Stimulated activated CD8-positive, alpha-beta memory T cell treated with anti-CD3 and anti-CD28 coated beads, Interleukin-7, amount 100 ng/mL, for 4 hours (primary cell): ENCODE data around the gene ALAS1.
"Not testable (repeated sequence)": the region's sequence is repeated elsewhere in the genome, so short reads cannot be mapped to it uniquely, and the experiment has no call there.

Experiments
- DNase-seq, 2 donors: peaks; one replicate each; pipeline ENCODE4 v3.0.0-alpha.2; 2020; ENCODE audit warnings: low read depth in 2 of 2

The ALAS1 gene

DNA sequence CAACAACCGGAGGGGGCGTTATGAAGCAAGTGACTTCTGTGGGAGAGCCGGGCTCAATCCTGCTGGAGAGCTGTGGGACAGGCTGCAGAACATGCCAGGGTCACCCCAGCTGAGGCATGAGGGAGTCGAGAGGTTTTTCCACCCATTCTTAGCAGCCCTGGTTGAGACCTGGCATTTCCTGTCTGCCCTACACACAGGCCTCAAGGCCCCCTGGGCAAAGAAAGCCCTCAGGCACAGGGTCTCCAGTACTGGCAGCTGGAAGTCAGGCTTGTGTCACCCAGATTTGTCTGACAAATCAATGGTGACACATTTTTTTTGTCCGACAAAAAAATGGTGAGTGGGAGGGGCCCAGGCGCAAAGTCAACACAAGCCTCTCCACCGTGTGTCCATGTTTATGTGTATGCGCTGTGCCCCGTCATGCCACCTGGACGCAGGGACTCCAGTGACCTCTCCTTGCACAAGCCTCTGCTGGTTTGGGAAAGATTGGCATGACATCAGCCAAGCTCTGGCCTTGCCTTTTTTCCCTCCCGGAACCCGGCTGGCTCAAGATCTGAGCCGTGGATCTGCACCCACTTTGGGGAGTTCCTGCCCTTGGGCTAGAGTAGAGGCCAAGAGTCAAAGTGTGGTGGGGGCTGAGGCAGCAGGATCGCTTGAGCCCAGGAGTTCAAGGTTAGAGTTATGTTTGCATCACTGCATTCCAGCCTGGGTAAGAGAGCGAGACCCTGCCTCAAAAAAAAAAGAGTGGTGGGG lies 20.8 kb upstream of the ALAS1 start:
- no peak for DNase-seq

DNA sequence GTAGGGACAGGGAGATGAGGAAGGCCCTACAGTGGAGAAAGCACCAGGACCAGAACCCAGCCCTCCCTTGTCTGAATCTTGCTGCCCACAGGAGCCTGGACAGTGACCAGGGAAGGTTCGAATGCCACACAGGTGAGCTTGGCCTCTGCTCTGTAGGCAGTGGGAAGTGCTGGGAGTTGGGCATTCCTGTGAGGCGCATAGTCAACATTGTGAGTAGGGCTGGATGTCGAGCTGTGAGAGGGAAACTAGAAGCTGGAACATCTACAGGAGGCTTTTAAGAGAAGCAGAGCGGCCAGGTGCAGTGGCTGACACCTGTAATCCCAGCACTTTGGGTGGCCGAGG lies 20.3 kb upstream of the ALAS1 start:
- DNase-seq = no peak

DNA sequence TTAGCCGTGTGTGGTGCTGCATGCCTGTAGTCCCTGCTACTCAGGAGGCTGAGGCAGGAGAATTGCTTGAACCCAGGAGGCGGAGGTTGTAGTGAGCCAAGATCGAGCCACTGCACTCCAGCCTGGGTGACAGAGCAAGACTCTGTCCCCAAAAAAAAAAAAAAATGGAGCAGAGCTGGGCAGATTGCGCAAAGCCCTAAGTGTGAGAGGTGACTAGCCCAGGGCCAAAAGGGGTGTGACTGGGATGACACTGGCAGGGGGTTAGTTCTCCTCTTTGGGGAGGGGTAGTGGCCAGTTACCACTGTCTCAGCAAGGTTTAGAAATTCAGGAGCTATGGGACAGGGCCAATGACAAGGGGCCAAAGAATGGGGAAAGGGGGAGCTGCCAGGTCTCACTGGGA lies 19.8 kb upstream of the ALAS1 start:
- DNase-seq = not testable (repeated sequence)

DNA sequence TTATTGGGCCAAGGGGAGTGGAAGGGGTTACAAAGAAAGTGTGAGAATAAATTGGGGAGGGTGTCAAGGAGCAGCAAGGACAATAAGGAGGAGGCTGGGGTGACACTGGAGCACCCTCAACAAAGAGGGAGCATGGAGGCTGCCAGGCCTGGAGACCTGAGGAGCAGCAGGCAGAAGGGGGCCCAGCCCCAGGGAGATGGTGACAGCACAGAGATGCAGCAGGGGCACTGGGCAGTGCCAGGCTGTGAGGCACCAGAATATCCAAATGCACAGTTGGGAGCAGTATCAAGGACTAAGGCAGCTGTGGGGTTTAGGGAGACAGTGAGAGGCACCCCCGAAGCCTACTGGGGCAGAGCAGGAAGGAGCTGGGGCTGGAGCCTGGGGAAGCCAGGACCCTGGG lies 19.4 kb upstream of the ALAS1 start:
- DNase-seq = no peak

DNA sequence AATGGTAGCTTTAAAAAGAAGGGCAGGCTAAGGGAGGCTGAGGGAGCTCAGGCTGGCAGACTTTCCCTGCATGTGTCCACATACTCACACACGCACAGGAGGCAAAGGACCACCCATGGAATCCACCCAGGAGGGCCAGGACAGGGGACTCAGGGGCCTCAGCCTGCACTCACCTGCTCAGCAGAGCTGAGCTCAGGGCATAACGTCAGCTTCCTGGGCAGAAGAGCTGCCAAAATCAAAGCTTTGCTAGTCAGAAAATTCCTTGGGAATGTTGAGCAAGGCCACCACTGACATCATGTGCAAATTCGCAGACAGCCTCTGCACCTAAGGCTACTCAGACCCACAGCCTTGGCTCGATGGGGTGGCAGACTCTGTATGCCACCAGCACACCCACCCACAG lies 16.4 kb upstream of the ALAS1 start:
- DNase-seq = no peak

DNA sequence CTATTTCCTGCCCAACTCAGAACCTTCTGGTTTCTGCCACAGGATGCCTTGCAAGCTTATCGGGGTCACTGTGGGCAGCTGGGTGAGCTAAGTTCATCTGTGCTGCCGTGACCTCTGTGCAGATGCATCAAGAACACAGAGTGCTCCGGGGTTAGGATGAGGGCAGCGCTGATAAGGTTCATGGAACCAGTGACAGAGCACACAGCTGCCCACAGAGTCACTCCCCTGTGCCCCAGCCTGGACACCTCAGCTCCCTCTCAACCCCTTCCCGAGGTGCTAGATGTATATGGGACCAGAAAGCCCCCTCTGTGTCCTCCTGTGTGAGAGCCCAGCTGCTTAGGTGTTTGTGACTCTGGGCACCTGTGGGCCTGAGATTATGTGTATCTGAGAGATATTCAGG lies 15.8 kb upstream of the ALAS1 start:
- no peak for DNase-seq

DNA sequence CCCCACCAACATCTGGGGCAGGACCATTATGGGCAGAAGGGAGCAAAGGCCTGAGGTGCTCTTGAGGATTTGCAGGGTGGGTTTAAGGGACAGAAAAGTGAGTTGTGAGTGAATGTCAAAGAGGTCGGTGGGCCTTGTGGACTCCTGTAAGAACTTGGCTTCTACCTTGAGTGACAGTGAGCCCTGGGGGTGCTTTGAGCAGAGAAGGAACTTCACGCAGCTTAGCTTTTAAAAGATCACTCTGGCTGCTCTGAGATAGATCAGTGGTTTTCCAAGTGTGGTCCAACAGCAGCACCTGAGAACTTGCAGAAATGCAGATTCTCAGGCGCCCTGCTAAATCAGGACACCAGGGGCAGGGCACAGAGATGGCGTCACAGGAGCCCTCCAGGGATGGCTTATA lies 15.3 kb upstream of the ALAS1 start:
- DNase-seq = no peak

DNA sequence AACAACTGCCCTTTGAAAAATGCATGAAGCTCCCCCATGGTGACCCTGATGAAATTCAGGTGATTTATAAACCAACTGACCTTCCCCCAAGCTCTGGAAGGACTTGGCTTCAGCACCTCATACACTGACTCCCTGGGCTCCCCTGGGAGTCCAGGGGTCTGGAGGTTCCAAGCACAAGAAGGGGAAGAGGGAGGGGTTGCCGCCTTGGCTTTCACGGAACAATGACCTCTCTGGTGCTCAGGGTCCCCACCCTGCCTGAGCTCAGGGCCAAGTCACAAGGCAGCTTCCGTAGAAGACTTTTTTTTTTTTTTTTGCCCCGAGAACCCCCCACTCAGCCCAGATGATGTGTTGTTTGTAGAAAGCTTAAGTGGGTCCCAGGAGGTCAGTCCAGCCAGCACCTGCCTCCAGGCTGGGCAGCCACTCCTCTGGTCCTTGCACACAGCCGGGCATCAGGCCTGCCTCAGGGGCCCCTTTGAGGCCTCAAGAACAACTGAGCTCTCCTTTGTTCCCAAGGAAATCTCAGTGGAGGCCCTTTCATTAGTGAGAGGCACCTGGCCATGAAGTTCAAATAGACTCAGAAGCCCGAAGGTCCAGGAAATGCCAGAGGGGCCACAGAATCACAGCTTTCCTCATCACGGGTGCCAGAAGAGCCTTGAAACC lies 14.0 kb upstream of the ALAS1 start:
- DNase-seq = no peak

DNA sequence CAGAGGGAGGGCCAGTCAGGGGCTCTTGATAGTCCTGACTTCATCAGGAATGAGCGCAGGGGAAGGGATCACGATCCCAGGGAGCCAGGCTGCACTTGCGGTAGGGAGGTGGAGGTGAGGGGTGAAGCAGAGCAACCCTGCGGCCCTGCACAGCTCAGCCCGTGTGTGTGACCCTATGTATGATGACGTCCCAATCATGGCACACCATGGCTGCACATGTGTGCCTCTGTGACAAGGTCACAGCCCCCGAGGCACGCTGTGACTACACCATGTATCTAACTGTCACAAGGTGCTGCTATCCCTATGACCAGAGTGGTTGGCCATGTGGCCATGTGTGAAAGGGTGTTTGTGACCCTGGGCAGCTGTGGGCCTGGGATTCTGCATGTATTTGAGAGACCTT lies 13.3 kb upstream of the ALAS1 start:
- DNase-seq = no peak

DNA sequence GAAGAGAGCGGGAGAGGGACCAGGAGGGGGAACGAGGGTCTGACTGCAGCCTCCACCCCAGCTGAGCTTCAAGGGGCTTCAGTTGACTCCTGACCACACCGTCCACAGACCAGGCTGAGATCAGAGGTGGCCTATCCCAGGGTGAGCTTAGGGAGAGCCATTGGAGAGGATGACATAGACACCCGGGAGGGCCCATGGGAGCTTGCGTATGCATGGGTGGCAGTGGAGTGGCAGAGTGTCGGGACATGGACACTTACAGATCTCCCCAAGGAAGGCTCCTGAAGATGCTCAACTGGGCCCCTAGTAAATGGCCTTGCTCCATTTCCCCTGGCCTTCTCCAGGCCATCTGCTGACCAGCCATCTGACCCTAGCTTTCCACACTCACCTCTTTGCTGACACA lies 12.6 kb upstream of the ALAS1 start:
- DNase-seq = no peak

DNA sequence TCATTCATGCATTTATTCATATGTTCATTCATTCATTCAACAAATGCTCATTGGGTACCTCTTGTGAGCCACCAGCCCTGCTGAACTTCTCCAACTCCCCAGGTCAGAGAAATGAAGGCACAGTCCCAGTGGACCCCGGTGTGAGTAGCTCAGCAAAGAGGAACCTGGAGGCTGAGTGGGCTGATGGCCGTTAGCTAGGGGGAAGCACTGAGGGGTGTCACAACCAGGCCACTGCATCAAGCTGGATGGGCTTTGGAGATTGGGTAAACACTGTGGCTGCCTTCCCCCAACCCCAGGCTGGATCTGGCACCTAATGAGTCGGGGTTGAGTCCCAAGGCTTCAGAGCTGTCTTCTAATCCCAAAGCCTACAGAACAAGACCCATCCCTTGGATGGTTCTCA lies 12.1 kb upstream of the ALAS1 start:
- DNase-seq = no peak

DNA sequence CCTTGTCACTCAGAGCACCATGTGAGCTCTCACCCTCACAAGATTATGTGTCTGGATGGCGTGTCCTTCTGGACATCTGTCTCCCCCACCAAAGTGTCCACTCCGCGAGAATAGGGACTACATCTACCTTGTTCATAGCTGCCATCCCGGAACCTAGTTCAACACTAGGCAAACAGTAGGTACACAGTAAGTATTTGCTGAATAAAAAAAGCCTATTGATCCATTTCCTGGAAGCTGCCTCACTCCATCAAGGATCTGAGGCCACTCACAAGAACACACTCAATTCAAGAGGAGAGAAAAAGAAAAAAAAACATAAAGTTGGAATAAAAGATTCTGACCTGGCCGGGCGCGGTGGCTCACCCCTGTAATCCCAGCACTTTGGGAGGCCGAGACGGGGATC lies 11.2 kb upstream of the ALAS1 start:
- no peak for DNase-seq

DNA sequence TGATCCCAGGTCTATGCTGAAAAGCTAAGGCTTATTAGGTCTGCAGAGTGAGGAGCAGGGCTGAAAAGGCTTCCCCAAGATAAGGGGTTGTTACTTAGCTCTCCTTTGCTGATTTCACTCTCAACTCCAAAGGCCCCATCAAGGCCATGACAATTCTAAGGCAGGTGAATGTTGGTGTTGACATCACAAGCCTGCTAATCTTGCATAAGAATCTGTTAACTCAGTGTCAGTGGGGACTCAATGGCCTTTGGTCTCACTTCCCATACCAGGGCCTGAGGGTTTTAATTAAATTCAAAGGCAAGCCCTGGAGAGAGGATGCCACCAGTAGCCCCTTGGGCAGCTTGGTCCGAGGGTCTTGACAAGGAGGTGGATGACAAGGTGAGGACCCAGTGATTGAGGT lies 9.4 kb upstream of the ALAS1 start:
- DNase-seq = no peak

DNA sequence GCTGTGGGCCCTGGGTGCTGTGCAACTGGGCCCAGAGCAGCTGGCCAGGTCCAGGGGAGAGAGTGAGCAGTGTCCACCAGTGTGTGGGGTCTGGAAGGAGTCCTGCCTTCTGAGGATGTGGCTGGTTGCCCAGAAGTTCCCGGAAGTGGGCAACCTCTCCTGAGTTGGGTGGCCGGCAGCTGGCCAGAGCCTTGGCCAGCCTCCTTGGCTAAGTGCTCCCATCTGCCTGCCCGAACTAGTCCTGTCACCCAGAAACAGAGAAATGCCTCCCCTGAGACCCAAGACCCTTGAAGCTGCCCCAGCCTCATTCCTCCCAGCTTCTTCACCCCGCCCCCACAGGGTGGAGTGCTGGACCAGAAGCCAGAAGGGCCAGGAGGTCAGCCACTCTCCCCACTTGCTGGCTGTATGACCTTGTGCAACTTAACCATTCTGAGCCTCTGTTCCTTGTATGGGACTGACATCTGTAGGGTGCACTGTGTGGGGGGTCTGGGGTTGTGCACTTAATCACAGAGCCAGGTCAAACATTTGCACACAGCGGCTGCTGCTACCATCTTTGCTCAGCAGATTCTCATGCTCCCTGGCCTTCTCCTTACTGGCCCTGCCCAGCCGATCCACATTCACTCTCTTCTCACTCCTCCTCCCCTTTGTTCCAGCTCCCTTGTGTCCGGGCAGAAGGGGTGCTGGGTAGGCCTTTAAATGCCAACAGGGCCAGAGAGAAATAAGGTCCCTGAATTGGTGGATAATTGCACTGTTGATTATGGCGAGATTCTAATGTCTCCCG lies 7.5 kb upstream of the ALAS1 start:
- DNase-seq = no peak

DNA sequence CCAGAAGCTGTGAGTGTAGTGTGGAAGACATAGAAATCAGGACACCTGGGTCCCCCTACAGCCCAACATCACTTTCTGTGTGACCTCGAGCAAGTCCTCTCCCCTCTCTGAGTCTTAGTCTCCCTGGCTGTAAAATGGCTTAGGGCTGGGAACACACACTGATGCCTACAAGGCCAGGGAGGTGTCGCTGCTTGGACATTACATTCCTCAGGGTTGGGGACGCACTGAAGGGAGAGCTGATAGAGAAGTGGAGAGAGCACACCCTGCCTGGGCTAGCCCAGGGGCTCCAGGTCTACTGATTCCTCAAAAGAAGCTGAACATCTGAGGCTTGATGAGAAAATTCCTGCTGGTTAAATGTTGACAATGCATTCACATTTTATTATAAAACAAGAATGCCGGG lies 6.3 kb upstream of the ALAS1 start:
- DNase-seq = no peak

DNA sequence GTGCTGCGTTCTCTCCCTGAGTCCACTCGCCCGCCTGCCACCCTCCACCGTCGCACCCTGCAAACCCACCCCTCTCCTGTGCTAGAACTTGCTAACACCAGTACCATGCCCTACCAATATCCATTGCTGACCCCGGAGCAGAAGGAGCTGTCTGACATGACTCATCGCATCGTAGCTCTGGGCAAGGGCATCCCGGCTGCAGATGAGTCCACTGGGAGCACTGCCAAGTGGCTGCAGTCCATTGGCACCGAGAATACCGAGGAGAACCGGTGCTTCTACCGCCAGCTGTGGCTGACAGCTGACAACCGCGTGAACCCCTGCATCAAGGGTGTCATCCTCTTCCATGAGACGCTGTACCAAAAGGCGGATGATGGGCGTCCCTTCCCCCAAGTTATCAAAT lies 4.9 kb upstream of the ALAS1 start:
- DNase-seq = no peak

DNA sequence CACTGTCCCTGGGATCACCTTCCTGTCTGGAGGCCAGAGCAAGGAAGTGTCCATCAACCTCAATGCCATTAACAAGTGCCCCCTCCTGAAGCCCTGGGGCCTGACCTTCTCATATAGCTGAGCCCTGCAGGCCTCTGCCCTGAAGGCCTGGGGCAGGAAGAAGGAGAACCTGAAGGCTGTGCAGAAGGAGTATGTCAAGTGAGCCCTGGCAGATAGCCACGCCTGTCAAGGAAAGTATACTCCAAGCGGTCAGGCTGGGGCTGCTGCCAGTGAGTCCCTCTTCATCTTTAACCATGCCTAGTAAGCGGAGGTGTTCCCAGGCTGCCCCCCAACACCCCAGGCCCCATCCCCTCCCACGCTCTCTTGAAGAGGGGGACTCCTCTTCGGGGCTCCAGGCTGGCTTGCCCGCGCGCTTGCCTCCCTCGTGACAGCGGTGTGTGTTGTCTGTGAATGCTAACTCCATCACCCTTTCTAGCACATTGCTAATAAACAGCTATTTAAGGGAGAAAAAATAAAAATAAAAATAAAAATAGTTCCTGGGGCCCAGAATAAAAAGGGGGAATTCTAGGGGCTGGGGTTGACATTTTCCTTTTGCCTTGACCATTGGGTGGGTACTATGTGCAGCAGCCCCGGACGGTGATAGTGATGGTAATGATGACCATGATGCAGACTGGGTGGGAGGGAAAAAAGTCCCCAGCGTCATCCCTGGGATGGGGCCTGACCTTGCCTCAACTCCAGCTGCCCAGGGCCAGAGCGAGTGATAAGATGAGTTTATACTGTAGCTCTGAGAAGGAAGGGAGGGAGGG lies 3.3 kb upstream of the ALAS1 start:
- DNase-seq = no peak

DNA sequence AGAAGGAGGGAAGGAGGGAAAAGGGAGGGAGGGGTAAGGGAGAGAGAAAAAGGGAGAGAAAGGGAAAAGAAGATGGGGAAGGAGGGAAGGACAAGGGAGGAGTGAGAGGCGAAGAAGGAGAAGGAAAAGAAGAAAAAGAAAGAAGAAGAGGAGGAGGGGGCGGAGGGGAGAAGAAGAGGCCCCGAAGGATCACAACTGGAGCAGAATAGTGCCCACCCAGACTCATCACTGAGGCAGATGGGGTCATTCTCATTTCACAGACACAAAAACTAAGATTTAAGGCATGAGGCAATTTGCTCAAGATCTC lies 2.7 kb upstream of the ALAS1 start:
- no peak for DNase-seq

DNA sequence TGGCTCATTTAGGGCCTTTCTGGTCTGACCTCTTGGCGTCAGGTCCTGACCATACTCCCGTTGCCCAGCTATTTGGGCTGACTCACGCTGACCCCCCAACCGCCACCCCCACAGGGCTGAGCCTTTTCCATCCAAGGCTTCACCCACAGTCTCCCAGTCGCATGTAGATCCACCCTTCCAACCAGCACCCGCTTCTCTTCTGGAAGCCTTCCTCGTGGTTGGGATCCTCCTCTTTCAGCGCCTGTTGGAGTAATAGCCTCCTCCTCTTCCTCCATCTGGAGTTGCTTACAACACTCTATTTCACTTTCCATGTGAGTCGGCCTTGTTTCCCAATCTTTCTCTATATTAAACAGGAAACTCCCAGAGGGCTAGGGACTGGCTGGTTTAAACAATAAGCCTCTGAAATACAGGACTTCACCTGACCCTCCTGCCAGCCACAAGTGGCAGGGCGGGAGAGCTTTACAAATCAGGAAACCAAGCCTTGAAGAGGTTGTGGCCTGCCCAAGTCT lies 2.1 kb upstream of the ALAS1 start:
- no peak for DNase-seq

DNA sequence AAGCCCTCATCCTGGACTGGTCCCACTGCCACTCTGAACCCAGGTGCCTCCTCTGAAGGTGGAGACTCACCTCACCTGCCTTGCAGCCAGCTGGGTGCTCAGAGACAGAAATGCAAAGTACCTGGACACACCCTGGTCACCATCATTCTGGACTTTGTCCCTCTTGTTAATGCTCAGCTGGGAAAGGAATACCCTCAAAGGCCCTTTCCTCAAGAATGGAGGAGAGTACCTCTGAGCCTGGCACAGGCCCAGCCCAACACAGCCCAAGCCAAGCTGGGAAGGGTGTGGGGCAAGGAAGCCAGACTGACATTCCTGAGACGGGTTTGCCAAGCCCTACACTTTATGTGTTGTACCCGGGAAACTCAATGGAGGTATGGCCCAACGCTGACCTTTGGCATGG lies 983 bp upstream of the ALAS1 start:
- DNase-seq = no peak

DNA sequence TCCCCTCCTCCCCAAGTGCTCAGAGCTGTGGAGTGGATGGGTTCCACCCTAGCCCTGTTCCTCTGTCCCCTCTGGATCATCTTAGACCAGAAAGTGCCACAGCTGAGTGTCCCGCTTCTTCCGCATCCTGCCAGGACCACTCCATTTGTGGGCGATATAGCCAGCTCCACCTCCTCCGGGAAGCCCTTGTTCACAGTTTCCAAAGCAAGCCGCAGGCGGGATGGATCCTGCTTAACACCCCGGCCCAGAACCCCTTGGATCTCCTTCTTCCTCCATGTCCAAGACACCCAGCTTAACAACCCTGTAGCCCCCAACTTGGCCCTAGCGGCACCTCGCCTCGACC lies 490 bp upstream of the ALAS1 start:
- DNase-seq = no peak
